Osteoblast (primary cell): ENCODE results near the gene PARD6A. TPM values are rescaled to one million over a fixed set of nuclear protein-coding genes. Genes with fewer than 3 reads are reported as not detected.

Experiments used
- DNase-seq: peaks from one replicate; pipeline ENCODE4 v3.0.0; 2011; ENCODE audit warnings: low spot score, mixed read lengths; ENCODE audit not compliant: insufficient read length; ENCODE audit errors: missing footprints
- H2AFZ ChIP-seq: 2 replicates; pipeline ENCODE4 v1.6.0; 2011; ENCODE audit warnings: mild to moderate bottlenecking, low read length
- H3K27ac ChIP-seq: 2 replicates; pipeline ENCODE4 v1.5.1; 2011; ENCODE audit warnings: mild to moderate bottlenecking, low read depth, low read length, moderate library complexity
- H3K27me3 ChIP-seq: 2 replicates; pipeline ENCODE4 v1.6.0; 2012; ENCODE audit warnings: mild to moderate bottlenecking, control low read depth, inconsistent platforms, low read length, moderate library complexity; ENCODE audit not compliant: insufficient read depth
- H3K36me3 ChIP-seq: 2 replicates; pipeline ENCODE4 v1.5.1; 2011; ENCODE audit warnings: mild to moderate bottlenecking, low read length, control low read depth, moderate library complexity; ENCODE audit not compliant: insufficient read depth
- H3K4me1 ChIP-seq: 2 replicates; pipeline ENCODE4 v1.5.1; 2011; ENCODE audit warnings: mild to moderate bottlenecking, low read length, control low read depth, moderate library complexity; ENCODE audit not compliant: insufficient read depth
- H3K4me2 ChIP-seq: 2 replicates; pipeline ENCODE4 v1.6.0; 2011; ENCODE audit warnings: mild to moderate bottlenecking, low read length; ENCODE audit not compliant: insufficient read depth
- H3K4me3 ChIP-seq: fragments of 200-600 bp; sonication (generic); 3 replicates; pipeline ENCODE4 v1.5.1; 2012; ENCODE audit warnings: mild to moderate bottlenecking, low read length, inconsistent platforms; ENCODE audit not compliant: insufficient read depth
- H3K79me2 ChIP-seq: 2 replicates; pipeline ENCODE4 v1.6.0; 2012; ENCODE audit warnings: mild to moderate bottlenecking, low read length, control low read depth, inconsistent platforms; ENCODE audit not compliant: insufficient read depth
- H3K9me3 ChIP-seq: 2 replicates; pipeline ENCODE4 v1.5.1; 2011; ENCODE audit warnings: low read depth, low read length, control low read depth
- H4K20me1 ChIP-seq: 2 replicates; pipeline ENCODE4 v1.6.0; 2012; ENCODE audit warnings: mild to moderate bottlenecking, low read length, control low read depth; ENCODE audit not compliant: insufficient read depth
- CTCF ChIP-seq: IDR thresholded peaks from 2 replicates; pipeline ENCODE4 v1.5.1; 2011; ENCODE audit warnings: mild to moderate bottlenecking, low read depth, low read length, moderate library complexity; ENCODE audit errors: extremely low read depth
- total RNA-seq: library from RNA; depleted of rRNA; stranded (reverse); fragments of >200 nt; gene quantifications from 2 replicates; pipeline ENCODE4 v1.2.3, GENCODE V29; 2012

PARD6A gene
- total RNA-seq, 1 donor: 2.9 TPM

GRCh38 chr16:67672739-67673662 is 12.2 kb downstream of the PARD6A start:
- DNase-seq: peak; percentile 96
- no peak overlapping the region for H3K27ac ChIP-seq
- H3K27me3 ChIP-seq: no peaks in the 10 kb centered on the region
- H2AFZ ChIP-seq: no peak overlapping the region
- no peaks in the 10 kb centered on the region for H3K9me3 ChIP-seq
- TF ChIP-seq CTCF: peak; percentile 90
- H4K20me1 ChIP-seq: peaks cover 3% of the 10 kb centered on the region
- no peaks in the 10 kb centered on the region for H3K79me2 ChIP-seq
- no peak overlapping the region for H3K4me2 ChIP-seq
- peaks cover 6% of the 10 kb centered on the region for H3K4me1 ChIP-seq
- peaks cover 6% of the 10 kb centered on the region for H3K36me3 ChIP-seq
- H3K4me3 ChIP-seq: no peak overlapping the region

GRCh38 chr16:67673712-67674580 is 13.2 kb downstream of the PARD6A start:
- no peak overlapping the region for H2AFZ ChIP-seq
- no peak overlapping the region for H3K4me2 ChIP-seq

GRCh38 chr16:67674851-67675578 is 14.3 kb downstream of the PARD6A start:
- Histone ChIP-seq H3K79me2 (no peaks in the 10 kb centered on the region), H4K20me1 (peaks cover 3% of the 10 kb centered on the region), H3K4me3 (no peak overlapping the region), H2AFZ (no peak overlapping the region), H3K4me1 (peaks cover 6% of the 10 kb centered on the region), H3K27me3 (no peaks in the 10 kb centered on the region), H3K36me3 (peaks cover 6% of the 10 kb centered on the region), H3K27ac (no peak overlapping the region), H3K9me3 (no peaks in the 10 kb centered on the region), H3K4me2 (no peak overlapping the region)
- TF ChIP-seq CTCF: no peak
- peak; percentile 41 for DNase-seq

More at GRCh38 chr16:67673712-67674580, 13.2 kb downstream of the PARD6A start:
- peaks cover 6% of the 10 kb centered on the region for H3K36me3 ChIP-seq
- H4K20me1 ChIP-seq: peaks cover 3% of the 10 kb centered on the region
- H3K9me3 ChIP-seq: no peaks in the 10 kb centered on the region
- peaks cover 6% of the 10 kb centered on the region for H3K4me1 ChIP-seq
- H3K79me2 ChIP-seq: no peaks in the 10 kb centered on the region
- peak; percentile 72 for DNase-seq
- no peak overlapping the region for H3K27ac ChIP-seq
- H3K4me3 ChIP-seq: no peak overlapping the region
- TF ChIP-seq CTCF: no peak
- no peaks in the 10 kb centered on the region for H3K27me3 ChIP-seq
